HG03039 (cell line): ENCODE data around the gene SNUPN.
"Not testable (repeated sequence)": the region's sequence is repeated elsewhere in the genome, so short reads cannot be mapped to it uniquely, and the experiment has no call there.

Experiments used
- ATAC-seq: cut with Tn5 transposase; IDR thresholded peaks from one replicate; pipeline ENCODE4 v1.9.1; 2021; ENCODE audit warnings: mild to moderate bottlenecking, moderate library complexity; ENCODE audit not compliant: unreplicated experiment

SNUPN gene

DNA sequence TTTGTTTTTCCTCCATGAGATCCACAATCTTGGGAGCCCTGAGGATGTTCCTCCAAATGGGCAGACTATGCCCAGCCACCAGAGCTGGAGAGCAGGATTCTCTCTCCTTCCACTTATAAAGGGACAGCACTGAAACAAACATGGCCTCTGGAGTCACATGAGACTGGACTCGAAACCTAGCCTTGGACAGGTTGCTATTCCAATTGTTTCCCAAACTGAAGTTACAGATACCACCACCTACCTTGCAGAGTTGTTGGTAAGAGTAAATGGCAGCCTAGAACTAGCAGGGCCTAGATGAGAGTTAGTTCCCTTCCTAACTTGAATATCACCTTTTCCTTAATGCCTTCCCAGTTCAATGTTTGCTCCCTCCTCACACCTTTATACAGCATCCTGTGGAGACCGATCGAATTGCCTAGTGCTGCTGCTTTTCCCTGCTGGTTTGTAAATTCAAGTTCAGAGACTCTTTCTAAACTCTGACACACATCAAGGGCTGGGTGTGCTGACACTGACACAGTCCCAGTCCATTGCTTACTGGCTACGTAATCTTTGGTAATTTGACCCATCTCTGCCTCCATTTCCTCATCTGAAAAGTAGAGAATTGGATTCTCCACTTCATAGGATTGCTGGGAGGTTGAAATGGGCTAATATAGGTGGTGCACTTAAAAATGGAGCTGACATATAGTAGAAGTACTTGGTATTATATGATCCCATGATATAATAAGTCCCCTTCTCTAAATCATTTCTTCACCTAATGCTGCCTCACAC, 11.9 kb upstream of the SNUPN start:
- ATAC-seq, result no peak

- no peak for ATAC-seq
Observed at GRCh38 chr15:75636026-75636425, 10.5 kb upstream of the SNUPN start.

DNA sequence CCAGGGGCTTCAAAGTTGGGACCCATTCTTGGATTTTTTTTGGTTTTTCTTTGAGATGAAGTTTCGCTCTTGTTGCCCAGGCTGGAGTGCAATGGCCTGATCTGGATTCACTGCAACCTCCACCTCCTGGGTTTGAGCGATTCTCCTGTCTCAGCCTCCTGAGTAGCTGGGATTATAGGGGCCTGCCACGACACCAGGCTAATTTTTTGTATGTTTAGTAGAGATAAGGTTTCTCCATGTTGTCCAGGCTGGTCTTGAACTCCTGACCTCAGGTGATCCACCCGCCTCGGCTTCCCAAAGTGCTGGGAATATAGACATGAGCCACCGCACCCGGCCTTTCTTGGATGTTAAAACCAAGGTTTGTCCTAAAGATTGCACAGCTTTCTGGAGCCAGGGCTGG, 8.4 kb upstream of the SNUPN start:
- ATAC-seq, result not testable (repeated sequence)

GRCh38 chr15:75631935-75632334, 6.4 kb upstream of the SNUPN start:
- no peak for ATAC-seq

- ATAC-seq, result no peak
Observed at GRCh38 chr15:75622505-75622904, 3.0 kb downstream of the SNUPN start.

- no peak for ATAC-seq
Observed at GRCh38 chr15:75620841-75621391, 4.6 kb downstream of the SNUPN start.

DNA sequence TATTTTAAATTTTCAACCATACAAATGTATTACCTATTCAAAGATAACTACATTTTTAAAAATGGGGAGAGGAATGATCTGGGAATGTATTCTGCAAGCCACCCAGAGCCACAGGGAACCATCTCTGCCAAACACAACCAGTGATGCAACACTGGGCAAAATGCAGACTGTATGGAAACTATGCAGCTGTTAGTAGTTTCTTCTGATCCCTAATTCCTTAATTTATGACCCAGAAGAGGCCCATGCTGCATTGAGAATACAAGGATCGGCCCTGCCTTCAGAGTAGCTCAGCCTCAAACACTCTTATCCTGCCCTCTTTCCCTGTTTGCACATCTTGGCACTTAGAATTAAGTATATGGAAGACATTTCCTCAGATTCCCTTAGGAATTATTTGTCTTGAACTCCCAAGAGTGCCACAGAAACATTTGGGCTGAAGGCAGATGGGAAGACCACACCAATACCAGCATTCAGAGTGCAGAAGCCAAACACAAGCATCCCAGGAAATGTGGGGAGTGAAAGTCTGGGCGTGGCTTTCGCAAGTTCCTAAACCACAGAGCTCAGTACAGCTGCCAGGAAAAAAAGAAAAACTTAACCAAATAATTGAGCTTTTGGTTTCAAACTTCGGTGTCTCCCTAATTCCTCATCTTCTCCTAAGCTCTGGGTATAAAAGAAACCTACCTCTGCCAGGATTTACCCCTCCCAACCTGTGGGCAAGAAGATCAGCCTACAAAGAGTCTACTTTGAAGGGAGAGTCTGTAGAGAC, 5.3 kb downstream of the SNUPN start:
- ATAC-seq, result no peak

- ATAC-seq, result no peak
Observed at GRCh38 chr15:75616766-75617165, 8.8 kb downstream of the SNUPN start.

GRCh38 chr15:75606711-75607699, 18.5 kb downstream of the SNUPN start:
- no peak for ATAC-seq

- ATAC-seq, result no peak
Observed at GRCh38 chr15:75606026-75606425, 19.5 kb downstream of the SNUPN start.

GRCh38 chr15:75599401-75599800, 26.1 kb downstream of the SNUPN start:
- ATAC-seq, result no peak

- ATAC-seq, result no peak
Observed at GRCh38 chr15:75598361-75598760, 27.2 kb downstream of the SNUPN start.

DNA sequence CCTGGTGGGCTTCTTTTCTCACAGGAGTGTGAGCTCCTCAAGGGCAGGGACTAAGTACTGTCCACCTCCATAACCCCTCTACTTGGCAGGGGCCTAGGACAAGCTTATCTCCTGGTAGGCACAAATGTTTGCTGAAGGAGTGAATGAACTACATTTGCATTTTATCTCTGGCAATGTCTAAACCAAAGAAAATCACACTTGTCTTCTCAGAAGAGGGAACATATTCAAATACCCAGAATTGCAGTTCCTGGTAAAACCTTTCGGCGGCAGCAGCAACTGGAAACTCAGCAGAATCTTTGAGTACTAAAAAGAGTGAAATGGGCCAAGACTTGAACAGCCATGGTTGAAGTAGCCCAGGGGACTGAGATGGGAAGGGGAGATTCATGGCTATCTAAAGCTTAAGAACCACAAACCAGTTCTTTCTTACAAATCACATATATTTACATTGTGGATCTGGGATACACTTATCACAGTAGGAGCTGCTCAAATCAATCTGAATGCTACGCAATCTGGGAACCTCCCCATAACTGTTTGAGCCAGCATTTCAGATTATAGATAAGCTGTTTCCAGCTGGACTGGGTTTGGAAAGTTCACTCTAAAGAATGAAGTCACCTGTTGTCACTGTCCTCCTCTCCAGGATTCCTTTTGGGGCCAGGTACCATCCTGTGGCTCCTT, 27.7 kb downstream of the SNUPN start:
- ATAC-seq, result no peak

- no peak for ATAC-seq
Observed at GRCh38 chr15:75596703-75597345, 28.7 kb downstream of the SNUPN start.

DNA sequence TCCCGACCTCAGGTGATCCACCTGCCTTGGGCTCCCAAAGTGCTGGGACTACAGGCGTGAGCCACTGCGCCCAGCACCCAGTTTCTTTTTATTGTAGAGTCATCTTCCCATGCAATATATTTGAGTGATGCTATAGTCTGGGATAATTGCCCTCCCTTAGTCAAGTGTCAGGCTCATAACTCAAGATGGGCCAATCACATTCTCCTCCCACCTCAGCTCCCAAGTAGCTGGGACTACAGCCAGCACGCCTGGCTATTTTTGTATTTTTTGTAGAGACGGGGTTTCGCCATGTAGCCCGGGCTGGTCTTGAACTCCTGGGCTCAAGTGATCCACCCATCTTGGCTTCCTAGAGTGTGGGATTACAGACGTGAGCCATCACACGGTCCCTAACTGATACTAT, 31.2 kb downstream of the SNUPN start:
- no peak for ATAC-seq

DNA sequence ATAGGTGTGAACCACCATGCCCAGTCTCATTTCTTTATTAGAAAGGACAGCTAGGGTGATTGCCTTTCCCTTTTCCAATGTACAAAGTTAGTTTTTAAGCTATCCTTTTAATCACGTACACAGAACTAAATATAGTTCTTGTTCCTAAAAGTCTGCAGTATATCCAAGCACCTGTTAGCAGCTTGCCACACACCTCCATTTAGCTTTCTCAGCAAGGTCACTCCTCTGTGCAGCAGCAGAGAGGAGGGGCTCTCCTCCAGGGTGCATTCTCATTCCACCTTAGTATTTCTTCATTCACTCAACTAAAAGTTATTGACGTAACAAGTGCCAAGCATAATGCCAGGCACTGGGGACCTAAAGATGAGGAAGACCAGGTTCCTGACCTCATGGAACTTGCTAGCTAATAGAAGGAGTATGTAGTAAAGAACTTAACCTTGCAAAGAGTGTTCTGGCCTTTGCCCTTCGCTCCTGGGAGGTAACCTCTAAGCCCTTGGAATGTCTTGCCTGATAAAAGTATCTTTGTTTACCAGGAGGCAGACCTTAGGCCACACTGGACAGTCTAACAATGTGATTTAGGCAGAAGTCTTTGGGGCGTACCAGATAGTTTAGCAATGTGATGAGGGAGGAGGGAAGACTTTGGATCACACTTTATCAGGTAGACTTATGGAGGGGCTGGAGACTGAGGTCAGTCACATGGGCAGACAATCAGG, 33.7 kb downstream of the SNUPN start:
- ATAC-seq, result no peak

GRCh38 chr15:75590239-75590638, 35.3 kb downstream of the SNUPN start:
- ATAC-seq, result no peak

DNA sequence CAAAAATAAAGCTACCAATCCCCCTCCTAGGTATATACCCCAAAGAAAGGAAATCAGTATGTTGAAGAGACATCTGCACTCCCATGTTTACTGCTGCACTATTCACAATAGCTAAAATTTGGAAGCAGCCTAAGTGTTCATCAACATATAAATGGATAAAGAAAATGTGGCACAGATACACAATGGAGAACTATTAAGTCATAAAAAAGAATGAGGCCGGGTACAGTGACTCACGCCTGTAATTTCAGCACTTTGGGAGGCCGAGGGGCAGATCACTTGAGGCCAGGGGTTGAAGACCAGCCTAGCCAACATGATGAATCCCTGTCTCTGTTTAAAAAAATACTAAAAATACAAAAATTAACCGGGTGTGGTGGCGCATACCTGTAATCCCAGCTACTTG, 36.5 kb downstream of the SNUPN start:
- ATAC-seq, result no peak

- ATAC-seq, result not testable (repeated sequence)
Observed at GRCh38 chr15:75586422-75586821, 39.1 kb downstream of the SNUPN start.
